ENCODE data around the gene PSKH1. TPM values are rescaled to one million over a fixed set of nuclear protein-coding genes. Genes with fewer than 3 reads are reported as not detected.

PSKH1 gene
- total RNA-seq, 1 donor from 2014 or later: 19.5 TPM

DNA sequence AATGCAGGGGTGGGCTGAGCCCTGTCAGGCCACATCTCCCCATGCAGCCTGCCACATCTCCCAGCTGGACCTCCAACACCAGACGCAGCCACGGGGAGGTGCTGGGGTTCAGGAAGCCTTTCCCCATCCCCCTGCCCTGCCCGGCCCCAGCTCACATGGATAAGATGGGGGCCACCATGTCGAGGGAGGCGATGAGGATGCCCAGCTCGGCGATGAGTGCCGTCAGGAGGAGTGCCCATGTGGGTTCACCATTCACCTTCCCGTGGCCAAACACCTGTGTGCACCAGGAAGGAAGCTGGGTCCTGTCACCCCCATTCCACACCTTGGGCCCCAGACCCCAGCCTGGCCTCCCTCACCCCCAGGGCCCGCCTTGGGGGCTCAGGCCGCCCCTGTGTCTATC lies 56.6 kb downstream of the PSKH1 start:
- intact Hi-C loops (cut with micrococcal nuclease): no loop called here
- TF ChIP-seq, protein P1, sequence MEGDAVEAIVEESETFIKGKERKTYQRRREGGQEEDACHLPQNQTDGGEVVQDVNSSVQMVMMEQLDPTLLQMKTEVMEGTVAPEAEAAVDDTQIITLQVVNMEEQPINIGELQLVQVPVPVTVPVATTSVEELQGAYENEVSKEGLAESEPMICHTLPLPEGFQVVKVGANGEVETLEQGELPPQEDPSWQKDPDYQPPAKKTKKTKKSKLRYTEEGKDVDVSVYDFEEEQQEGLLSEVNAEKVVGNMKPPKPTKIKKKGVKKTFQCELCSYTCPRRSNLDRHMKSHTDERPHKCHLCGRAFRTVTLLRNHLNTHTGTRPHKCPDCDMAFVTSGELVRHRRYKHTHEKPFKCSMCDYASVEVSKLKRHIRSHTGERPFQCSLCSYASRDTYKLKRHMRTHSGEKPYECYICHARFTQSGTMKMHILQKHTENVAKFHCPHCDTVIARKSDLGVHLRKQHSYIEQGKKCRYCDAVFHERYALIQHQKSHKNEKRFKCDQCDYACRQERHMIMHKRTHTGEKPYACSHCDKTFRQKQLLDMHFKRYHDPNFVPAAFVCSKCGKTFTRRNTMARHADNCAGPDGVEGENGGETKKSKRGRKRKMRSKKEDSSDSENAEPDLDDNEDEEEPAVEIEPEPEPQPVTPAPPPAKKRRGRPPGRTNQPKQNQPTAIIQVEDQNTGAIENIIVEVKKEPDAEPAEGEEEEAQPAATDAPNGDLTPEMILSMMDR (IDR thresholded peaks at IDR 0.05; ENCODE audit: borderline replicate concordance): no peak
- Histone ChIP-seq H3K4me3 (no peak overlapping the region), H3K4me1 (peaks cover 65% of the 10 kb centered on the region), H3K27ac (replicated peaks) (no peak overlapping the region), H3K27me3 (ENCODE audit: low read depth) (no peaks in the 10 kb centered on the region), H3K9me3 (replicated peaks) (no peaks in the 10 kb centered on the region), H3K36me3 (peaks cover 98% of the 10 kb centered on the region)
- DNase-seq: no peak

DNA sequence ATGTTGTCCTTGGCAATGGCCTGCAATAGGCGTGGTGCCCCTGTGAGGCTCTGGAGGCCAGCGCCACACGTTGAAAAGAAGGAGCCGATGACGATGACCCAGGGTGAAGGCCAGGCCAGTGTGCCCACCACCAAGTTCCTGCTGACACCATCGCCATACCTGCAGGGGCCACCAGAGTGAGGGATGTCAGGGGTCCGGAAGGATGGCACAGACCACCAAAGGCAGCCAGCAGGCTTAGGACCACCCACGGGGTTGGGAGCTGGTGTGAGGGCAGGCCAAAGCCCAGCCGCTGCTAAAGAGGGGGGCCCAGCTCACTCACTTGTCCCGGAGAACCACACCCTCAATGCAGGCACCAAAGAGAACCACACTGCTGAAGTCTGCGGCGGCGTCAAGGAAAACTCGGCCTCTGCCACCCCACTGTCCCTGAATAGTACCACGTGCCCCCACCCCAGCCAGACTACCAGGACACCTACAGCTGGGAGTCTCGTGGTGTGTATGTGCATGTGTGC lies 57.3 kb downstream of the PSKH1 start:
- H3K27ac ChIP-seq (replicated peaks): no peak overlapping the region
- H3K27me3 ChIP-seq (ENCODE audit: low read depth): no peaks in the 10 kb centered on the region
- H3K9me3 ChIP-seq (replicated peaks): no peaks in the 10 kb centered on the region
- H3K36me3 ChIP-seq: peaks cover 98% of the 10 kb centered on the region
- TF ChIP-seq, protein P1 (IDR thresholded peaks at IDR 0.05; ENCODE audit: borderline replicate concordance): no peak
- intact Hi-C loops (cut with micrococcal nuclease): no loop called here
- H3K4me3 ChIP-seq: no peak overlapping the region
- DNase-seq: no peak
- H3K4me1 ChIP-seq: peaks cover 64% of the 10 kb centered on the region

DNA sequence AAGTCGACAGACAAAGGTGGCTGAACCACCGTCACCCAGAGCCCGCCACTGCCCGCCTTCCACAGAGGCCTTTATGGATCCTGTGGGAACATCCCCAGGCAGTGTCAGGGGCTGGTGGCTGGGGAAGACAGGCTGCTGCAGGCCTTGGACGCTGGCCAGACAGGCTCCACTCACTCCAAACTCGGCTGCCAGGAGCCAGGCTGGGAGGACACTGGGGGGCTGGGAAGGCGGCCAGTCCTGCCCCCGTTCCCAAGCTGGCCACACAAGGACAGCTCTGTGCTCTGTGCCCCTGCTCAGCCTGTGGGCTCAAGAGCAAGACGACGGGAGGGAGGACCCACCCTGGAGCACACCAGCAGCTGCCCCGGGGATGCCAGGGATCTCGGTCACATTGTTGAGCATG lies 58.4 kb downstream of the PSKH1 start:
- intact Hi-C loops (cut with micrococcal nuclease): no loop called here
- H3K4me3 ChIP-seq: no peak overlapping the region
- no peaks in the 10 kb centered on the region for H3K9me3 ChIP-seq (replicated peaks)
- peak overlapping the region; percentile 68 for H3K27ac ChIP-seq (replicated peaks)
- peaks cover 98% of the 10 kb centered on the region for H3K36me3 ChIP-seq
- H3K27me3 ChIP-seq (ENCODE audit: low read depth): no peaks in the 10 kb centered on the region
- DNase-seq: peak; percentile 77
- TF ChIP-seq, protein P1 (IDR thresholded peaks at IDR 0.05; ENCODE audit: borderline replicate concordance): no peak
- H3K4me1 ChIP-seq: peaks cover 53% of the 10 kb centered on the region

DNA sequence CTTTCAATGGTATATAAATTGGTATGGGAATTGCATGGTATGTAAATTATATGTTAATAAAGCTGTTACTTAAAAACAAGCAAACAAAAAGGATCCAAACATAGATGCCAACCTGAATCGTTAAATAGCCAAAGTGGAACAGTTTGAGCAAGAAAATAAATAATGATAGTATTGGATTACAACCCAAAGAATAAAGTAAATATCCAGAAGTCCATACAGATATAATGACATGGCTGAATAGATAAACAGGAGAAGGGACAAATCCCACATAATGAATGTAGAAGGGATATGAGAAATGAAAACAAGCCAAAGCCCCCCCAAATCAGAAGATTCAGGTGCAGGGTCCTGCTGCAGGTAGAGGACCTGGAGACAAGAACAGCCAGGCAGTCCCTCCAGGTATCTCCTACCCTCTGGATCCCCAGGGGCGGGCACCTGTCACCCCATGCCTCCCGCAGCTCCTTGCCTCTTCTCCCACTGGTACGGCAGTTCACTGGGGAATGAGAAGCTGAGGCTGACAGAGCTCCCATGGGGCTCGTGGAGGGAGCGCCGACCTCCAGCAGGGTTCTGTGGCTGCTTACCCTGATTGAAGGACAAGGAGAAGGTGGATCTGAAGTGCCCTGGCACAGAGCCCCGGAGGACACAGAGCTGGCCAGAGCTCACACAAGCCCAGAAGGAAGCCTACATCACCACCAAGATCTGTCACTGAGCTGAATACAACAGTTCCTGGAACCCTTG lies 60.8 kb downstream of the PSKH1 start:
- Histone ChIP-seq H3K27ac (replicated peaks) (peak overlapping the region; percentile 12), H3K4me3 (no peak overlapping the region), H3K4me1 (peaks cover 47% of the 10 kb centered on the region), H3K36me3 (peaks cover 98% of the 10 kb centered on the region), H3K27me3 (ENCODE audit: low read depth) (no peaks in the 10 kb centered on the region), H3K9me3 (replicated peaks) (no peaks in the 10 kb centered on the region)
- no peak for DNase-seq
- intact Hi-C loops (cut with micrococcal nuclease): no loop called here
- TF ChIP-seq, protein P1 (IDR thresholded peaks at IDR 0.05; ENCODE audit: borderline replicate concordance): no peak

DNA sequence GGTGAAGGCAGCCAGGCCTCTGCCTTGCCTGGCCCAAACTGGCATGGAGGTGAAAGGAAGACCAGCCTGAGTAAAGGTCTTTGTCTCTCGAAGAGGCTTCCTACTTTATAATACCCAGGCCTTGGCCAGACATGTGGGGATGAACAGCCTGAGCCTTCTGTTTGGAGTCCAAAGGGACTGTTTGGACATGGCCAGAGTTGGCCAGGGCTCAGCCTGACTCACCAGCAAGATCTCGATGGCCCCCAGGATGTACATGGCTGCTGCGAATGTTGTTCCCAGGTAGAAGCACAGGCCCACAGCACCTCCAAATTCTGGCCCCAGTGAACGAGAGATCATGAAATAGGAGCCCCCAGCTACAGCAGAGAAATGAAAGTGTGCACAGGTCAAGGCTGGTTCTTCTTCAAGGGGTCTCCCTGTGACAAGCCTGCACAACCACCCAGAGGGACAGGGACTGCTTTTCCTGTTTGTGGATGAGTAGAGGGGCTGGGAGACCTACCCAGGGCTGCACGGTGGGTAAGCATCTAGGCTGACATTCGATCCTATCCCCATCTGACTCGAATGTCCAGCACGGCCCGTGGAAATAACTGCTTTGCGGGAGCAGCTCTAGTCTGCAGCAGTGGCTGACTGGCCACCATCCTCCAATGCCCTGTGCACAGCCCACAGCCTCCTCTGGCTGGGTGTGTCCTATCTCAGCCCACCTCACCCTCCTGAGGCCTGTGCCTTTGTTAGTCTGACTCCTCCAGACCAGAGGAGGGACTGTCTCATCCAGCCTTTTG lies 61.6 kb downstream of the PSKH1 start:
- TF ChIP-seq, protein P1 (IDR thresholded peaks at IDR 0.05; ENCODE audit: borderline replicate concordance): no peak
- Histone ChIP-seq H3K27me3 (ENCODE audit: low read depth) (no peaks in the 10 kb centered on the region), H3K27ac (replicated peaks) (peak overlapping the region; percentile 12), H3K9me3 (replicated peaks) (no peaks in the 10 kb centered on the region), H3K4me1 (peaks cover 55% of the 10 kb centered on the region), H3K4me3 (no peak overlapping the region), H3K36me3 (peaks cover 94% of the 10 kb centered on the region)
- DNase-seq: no peak
- intact Hi-C loops (cut with micrococcal nuclease): no loop called here
